ENCODE measurements around the gene CACNA1D. TPM values are rescaled to one million over a fixed set of nuclear protein-coding genes. Genes with fewer than 3 reads are reported as not detected.

Gene CACNA1D
- total and polyA plus RNA-seq, 9 of the 15 experiments (the other 6 are each of a cell fraction or from before 2014, with no cell fraction given), result 0.29 TPM; not detected in 8

DNA sequence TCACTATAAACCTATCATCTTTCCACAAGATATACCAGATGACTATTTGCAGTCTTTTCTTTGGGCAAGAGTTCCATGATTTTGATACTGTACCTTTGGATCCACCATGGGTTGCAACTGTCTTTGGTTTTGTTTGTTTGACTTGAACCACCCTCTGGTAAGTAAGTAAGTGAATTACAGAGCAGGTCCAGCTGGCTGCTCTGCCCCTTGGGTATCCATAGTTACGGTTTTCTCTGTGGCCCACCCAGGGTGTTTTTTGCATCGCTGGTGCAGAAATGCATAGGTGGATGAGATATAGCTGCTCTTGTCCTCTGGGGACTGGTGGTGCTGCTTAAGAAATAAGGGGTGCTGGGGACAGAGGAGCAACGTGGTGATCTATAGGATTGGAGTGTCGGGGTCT, 318.0 kb downstream of the CACNA1D start (continued):
- TF ChIP-seq, protein P1, sequence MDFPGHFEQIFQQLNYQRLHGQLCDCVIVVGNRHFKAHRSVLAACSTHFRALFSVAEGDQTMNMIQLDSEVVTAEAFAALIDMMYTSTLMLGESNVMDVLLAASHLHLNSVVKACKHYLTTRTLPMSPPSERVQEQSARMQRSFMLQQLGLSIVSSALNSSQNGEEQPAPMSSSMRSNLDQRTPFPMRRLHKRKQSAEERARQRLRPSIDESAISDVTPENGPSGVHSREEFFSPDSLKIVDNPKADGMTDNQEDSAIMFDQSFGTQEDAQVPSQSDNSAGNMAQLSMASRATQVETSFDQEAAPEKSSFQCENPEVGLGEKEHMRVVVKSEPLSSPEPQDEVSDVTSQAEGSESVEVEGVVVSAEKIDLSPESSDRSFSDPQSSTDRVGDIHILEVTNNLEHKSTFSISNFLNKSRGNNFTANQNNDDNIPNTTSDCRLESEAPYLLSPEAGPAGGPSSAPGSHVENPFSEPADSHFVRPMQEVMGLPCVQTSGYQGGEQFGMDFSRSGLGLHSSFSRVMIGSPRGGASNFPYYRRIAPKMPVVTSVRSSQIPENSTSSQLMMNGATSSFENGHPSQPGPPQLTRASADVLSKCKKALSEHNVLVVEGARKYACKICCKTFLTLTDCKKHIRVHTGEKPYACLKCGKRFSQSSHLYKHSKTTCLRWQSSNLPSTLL (IDR thresholded peaks at IDR 0.05), result no peak
- no peak for TF ChIP-seq CBFB (CRISPR knock-in tag; IDR thresholded peaks at IDR 0.05)
- TF ChIP-seq MCM7 (IDR thresholded peaks at IDR 0.05), result no peak
- no peak for TF ChIP-seq NUFIP1 (IDR thresholded peaks at IDR 0.05; ENCODE audit: partially characterized antibody)

- BruUV-seq (replicated peaks), result no TSS peak
- Histone ChIP-seq H3K27ac (ENCODE audit: extremely low read depth, low read depth, low read length) (no peak overlapping the region), H3K27me3 (ENCODE audit: control insufficient read depth in 2 of 2, insufficient read depth in 2 of 2, low read length in 2 of 2) (peaks cover 12 to 65% of the 10 kb centered on the region in 2 experiments; a peak in 3 of 5 replicates), H4K20me1 (replicated peaks; ENCODE audit: control insufficient read depth, insufficient read depth, low read length) (no peaks in the 10 kb centered on the region), H2AFZ (ENCODE audit: low read depth, low read length) (no peak overlapping the region), H3K9me3 (replicated peaks; ENCODE audit: control insufficient read depth, insufficient read depth, low read depth, low read length) (no peaks in the 10 kb centered on the region), H3K4me2 (ENCODE audit: insufficient read depth, low read length) (no peak overlapping the region), H3K9ac (ENCODE audit: insufficient read depth in 1 of 2, low read depth in 2 of 2, low read length in 2 of 2) (no peak overlapping the region), H3K9me1 (ENCODE audit: control insufficient read depth, insufficient read depth, low read length) (no peaks in the 10 kb centered on the region), H3K4me1 (replicated peaks in 1 of 2; ENCODE audit: control insufficient read depth in 2 of 2, insufficient read depth in 2 of 2, low read length in 2 of 2) (no peaks in the 10 kb centered on the region; a peak in 1 of 5 replicates), H3K36me3 (ENCODE audit: control insufficient read depth, insufficient read depth, low read length) (no peaks in the 10 kb centered on the region), H3K79me2 (ENCODE audit: control insufficient read depth, insufficient read depth, low read length) (no peaks in the 10 kb centered on the region), H3K4me3 (no peak overlapping the region)
- ATAC-seq (no peak; the same call in 2 of the 3 replicates), FAIRE-seq (no peak), DNase-seq (ENCODE audit: extremely low read depth in 1 of 4, low spot score in 3 of 4) (no peak)
- TF ChIP-seq CBFA2T3 (IDR thresholded peaks at IDR 0.05) (no peak), NFE2L1 (tag; IDR thresholded peaks at IDR 0.05; ENCODE audit: borderline replicate concordance, low read depth) (no peak), HSF4 (CRISPR knock-in tag; IDR thresholded peaks at IDR 0.05; ENCODE audit: borderline replicate concordance) (no peak), XRCC5 (IDR thresholded peaks at IDR 0.05; ENCODE audit: low read depth, low read length) (no peak), CTCF (IDR thresholded peaks at IDR 0.05 in 2 of 3, conservative IDR thresholded peaks at IDR 0.05 in 1 of 3; ENCODE audit: insufficient read depth in 2 of 3, low read depth in 1 of 3, low read length in 3 of 3) (0 out of 6 replicates have a peak, but pooled peaks of 1 of the 3 experiments have one; percentile 17), ZNF41 (CRISPR knock-in tag; conservative IDR thresholded peaks at IDR 0.05) (no peak), CREM (IDR thresholded peaks at IDR 0.05; ENCODE audit: low read depth) (no peak), MAFG (tag; conservative IDR thresholded peaks at IDR 0.05) (no peak)
- intact Hi-C loops (cut with micrococcal nuclease) (no loop called here), in situ Hi-C loops (cut with MboI) (no loop called here)
- ChIA-PET POLR2A (no interaction called here), CTCF (ENCODE audit: low intra/inter-chr PET ratio) (no interaction called here)
- WGBS (ENCODE audit: insufficient coverage, low coverage, missing lambda C conversion rate), result 0% methylated on average over 5 of the region's 5 CpGs
These were observed 318.8 kb downstream of the CACNA1D start for GRCh38 chr3:53813229-53813628.

All from K562 (cell line).